SKM-1 treated with dmso at 0.1 percent for 144 hours (cell line): ENCODE measurements around the gene CCNL2.
"Not testable (repeated sequence)": the region's sequence is repeated elsewhere in the genome, so short reads cannot be mapped to it uniquely, and the experiment has no call there.

ENCODE experiments used
- DNase-seq: peaks from one replicate; lab custom pipeline; 2025; ENCODE audit not compliant: unreplicated experiment; lab: John Stamatoyannopoulos, UW

Gene CCNL2

DNA sequence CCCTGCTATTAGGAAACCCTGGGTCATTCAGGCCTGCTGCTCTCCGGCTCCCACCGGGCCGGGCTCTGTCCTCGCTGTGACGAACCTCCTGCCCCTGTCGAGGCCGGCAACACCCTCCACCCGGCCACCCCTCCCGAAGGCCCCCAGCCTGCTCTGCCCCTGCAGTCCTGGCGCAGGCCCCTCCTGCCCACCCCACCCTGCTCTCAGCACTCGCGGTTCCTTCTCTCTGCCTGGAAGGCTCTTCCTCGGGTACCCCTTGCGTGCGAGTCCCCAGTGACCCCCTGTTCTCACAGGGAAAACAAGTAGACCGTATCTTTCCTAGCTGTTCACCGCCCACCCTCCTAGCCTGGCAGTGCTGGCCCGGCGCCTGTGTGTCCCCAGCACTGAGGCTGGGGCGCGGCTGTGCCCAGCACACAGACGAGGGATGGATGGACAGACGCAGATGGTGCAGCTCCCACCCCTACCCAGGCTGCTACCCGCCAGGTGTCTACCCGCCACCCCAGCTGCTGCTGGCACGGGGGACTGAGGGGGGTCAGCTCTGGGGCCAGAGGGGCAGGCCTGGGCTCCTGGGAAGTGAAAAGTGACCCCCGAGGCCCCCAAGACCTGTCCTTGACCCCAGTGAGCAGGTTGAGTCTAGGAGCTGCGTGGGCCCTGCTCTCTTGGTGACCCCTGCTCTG is 33.3 kb upstream of the CCNL2 start:
- no peak for DNase-seq

GRCh38 chr1:1431845-1432273 is 32.7 kb upstream of the CCNL2 start:
- DNase-seq = no peak

DNA sequence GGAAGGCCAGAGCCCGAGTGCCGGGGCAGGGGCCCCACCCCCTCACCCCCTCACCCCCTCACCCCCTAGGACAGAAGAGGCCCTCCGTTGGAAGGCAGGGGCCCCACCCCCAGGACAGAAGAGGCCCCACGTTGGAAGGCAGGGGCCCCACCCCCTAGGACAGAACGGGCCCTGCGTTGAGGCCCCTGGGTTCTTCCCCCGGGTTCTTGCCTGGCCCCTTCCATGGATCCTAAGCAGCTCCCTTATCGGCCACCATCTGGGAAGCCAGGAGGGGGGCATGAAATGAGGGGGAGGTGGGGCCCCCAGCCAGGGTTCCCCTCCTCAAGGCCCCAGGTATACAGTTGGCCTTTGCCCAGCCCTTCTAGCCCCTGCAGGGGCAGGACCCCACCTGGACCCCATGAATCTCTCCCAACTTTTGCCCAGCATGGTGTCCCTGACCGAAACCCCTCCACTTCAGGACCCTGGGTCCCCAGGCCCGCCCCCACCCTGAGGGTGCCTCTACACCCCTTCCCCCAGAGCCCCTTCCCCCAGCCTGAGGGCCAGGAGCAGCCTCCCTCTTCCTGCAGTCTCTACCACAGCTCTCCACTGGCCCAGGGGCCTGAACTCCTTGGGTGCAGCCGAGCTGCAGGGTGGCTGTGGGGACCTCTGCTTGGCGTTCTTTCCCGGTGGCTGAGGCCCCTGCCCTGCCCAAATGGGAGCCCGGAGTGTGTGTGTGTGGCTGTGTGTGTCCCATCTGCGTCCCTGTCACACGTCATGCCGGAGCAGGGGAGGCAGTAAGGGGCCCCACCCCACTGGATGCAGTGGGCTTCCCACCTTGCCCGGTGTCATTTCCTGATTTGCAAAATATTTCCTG is 32.1 kb upstream of the CCNL2 start:
- no peak for DNase-seq

DNA sequence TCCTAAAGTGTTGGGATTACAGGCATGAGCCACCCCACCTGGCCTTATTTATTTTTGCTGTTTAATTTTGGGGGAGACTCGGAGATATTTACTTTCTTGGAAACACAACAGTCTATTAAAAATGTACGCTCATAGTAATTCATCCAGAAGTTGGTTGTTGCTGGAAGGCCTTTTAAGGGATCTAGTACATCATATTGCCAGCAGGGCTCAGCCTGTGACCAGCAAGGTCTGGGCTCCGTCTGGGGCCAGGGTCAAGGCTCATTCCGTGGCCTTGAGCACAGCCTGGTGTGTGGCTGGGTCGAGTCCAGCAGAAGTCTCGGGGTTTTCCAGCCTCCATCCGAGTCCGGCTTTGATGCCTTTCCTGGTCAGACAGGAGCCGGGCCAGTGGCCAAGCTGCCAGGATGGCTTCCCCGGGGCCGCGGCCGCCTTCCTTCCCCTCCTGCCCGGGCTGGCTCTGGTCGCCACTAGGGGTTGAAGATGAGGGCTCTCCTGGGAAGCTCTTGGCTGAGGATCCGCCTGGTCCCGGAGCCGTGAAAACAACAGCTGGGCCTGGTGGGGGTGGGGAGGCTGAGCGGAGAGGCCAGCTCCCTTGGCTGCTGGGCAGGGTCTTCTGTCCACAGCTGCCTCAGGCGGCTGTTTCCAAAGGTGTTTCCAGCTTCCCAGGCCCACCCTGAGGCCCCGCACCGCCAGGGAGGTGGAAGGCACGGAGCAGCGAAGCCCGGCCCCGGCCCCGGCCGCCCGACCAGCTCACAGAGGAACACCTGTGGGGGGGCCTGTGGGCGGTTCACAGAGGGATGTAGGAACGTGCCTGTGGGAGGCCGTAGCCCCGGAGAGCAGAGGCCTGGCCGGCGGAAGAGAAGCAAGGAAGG is 31.2 kb upstream of the CCNL2 start:
- DNase-seq = no peak

- DNase-seq = no peak
Observed at GRCh38 chr1:1429671-1430073, 30.5 kb upstream of the CCNL2 start.

GRCh38 chr1:1428967-1429366 is 29.8 kb upstream of the CCNL2 start:
- DNase-seq = not testable (repeated sequence)

DNA sequence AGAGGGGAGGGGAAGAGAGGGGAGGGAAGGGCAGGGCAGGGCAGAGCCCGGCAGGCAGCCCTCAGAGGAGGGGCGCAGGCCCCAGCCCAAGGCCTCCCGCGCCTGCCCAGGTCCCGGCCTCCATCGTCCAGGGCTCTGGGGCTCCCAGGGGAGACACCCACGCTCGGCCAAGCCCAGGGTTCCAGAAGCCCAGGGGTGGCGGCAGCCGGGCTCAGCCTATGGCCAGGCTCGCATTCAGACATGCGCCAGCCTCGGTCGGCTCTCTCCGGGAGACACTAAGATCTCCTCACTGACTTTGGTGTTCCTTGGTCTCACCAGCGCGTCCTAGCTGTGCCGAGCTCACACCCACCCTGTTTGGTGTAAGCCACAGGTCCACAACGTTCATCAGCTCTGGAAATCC is 29.0 kb upstream of the CCNL2 start:
- DNase-seq = no peak

GRCh38 chr1:1427820-1428148 is 28.6 kb upstream of the CCNL2 start:
- no peak for DNase-seq

GRCh38 chr1:1427106-1427819 is 28.1 kb upstream of the CCNL2 start:
- DNase-seq = no peak

DNA sequence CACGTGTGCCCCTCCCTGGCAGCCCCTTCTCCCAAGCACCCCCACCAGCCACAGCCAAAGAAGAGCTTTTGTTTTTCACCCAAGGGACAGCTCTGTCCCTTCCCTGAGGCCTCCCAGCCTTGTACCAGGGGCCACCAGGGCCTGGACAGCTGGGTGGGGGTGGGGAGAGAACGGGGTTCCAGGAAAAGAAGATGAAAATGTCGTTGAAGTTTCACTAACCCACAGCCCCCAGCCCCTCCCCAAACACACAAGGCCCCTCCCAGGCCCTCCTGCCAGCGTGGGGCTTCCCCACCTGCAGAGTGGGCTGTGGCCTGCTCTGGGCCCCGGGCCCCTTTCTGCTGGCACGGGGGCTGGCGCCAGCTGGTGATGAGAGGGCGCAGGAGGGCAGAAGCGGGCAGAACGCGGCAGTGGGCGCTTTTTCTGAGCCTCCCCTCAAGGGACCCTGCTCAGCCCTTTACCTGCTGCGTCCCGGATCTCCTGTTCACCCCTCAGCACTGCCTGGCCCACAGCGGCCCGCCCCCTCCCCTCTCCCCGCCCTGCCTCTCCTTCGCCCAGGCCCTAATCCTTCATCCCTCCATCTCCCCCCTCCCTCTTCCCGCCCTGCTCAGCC is 27.5 kb upstream of the CCNL2 start:
- no peak for DNase-seq

DNA sequence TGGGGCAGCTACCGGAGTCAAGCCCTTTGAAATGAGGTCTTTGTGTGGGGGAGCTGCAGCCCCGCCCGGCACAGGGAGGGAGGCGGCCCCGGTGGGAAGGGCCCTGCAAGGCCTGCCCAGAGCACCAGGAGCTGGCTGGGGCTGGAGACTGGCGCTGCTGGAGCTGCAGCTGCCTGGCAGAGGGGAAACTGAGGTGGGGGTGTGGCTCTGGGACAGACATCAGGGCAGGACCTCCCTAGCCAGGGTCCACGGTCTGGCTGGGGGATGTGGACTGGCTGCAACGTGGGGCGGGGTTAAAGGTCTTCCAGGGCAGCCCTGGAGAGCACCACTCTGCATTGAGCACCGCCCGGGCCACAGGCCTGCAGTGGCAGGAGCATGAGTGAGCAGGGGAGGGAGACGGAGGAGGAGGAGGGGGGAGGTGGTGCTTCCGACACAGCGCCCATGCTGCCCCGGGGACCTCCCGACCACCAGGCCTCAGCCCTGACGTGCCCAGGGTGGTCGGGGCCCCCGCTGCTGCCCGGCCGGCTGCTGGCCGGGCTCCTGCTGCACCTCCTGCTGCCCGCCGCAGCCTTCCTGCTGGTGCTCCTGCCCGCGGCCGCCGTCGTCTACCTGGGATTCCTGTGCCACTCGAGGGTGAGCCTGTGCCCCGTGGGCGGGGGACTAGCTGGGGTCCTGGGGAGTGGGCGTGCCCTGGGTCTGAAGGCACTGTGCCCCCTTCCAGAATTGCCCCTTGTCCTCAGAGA is 26.8 kb upstream of the CCNL2 start:
- DNase-seq = no peak

- no peak for DNase-seq
Observed at GRCh38 chr1:1425426-1425752, 26.3 kb upstream of the CCNL2 start.

DNA sequence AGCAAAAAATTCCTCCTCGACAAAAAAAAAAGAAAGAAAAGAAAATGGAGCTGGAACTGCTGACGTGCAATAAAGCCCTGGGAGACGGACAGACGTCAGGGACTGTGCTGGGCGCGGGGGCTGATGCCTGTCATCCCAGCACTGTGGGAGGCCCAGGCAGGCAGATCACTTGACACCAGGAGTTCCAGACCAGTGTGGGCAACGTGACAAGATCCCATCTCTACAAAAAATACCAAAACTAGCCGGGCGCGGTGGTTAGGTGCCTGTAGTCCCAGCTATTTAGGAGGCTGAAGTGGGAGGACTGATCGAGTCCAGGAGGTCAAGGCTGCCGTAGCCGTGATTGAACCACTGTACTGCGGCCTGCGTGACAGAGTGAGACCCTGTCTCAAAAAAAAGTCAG is 25.6 kb upstream of the CCNL2 start:
- no peak for DNase-seq

DNA sequence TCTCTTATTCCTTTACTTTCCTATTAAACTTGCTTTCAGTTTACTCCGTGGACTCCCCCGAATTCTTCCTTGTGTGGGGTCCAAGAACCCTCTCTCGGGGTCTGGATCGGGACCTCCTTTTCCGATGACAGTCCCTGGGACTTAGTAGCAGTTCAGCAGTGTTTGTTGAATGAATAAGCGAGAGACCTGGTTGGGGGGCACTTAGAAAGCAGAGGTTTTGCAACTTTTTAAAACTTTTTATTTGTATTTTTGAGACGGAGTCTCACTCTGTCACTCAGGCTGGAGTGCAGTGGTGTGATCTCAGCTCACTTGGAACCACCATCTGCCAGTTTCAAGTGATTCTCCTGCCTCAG is 24.1 kb upstream of the CCNL2 start:
- no peak for DNase-seq

GRCh38 chr1:1422465-1423244 is 23.5 kb upstream of the CCNL2 start:
- DNase-seq = no peak

GRCh38 chr1:1421907-1422464 is 22.9 kb upstream of the CCNL2 start:
- no peak for DNase-seq

DNA sequence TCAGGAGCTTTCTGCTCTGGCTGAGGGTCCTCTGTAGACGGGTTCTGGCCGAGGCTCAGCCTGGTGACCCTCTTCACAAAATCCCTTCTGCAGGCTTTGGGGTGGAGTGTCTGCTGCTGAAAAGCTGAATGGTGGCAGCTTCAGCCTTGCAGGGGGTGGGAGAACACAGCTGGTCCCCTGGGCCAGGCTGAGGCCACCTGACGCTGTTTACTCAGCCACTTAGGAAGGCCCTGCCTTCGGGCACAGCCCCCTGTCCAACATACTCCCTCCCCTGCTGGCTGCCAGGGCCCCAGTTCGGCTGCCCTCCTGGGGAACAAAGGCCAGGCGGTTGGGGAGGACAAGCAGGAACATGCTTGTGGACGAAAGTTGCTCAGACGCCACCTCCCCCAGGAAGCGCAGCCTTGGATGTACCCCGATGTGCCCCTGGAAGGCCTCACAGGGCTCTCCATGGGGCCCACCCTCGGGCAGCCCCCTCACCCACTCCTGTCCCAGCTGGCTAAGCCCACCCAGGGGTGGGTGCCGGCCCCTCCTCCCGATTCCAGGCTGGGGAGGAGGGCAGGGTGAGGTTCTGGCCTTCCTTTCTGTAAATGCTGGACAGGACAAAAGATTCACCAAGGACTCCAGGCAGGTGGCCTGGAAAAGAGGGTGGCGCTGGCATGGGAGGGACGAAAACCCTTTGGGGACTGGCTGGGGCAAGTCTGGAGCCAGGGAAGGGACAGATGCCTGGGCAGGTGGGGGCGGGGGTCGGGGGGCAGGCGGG is 22.2 kb upstream of the CCNL2 start, which contains the start of gene ANKRD65:
TSS of gene ANKRD65 (minus strand) at position 130 of the 760 bp plus-strand sequence. CDS start 271 bp downstream, outside the sequence.
- no peak for DNase-seq

DNA sequence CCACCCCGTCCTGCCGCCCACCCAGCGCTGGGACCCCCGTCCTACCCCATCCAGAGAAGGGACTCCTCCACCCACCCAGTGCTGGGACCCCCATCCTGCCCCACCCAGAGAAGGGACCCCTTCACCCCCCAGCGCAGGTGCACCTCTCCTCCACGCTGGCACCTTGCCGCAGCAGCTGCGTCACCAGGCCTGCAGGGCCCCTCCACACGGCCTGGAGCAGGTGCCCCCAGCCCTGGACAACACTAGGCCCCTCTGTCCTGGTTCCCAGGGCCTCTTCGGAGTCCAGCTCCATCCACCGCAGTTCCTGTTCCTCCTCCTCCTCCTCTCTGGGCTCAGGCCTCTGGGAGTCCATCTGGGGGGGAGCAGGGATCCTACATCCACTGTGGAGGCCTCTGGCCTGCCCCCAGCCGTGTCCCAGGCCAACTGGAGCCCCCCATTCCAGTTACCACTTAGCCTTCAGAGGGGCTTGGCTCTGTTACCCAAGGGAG is 21.6 kb upstream of the CCNL2 start:
- DNase-seq = no peak
